Epidermal melanocyte (primary cell): Measurements from ENCODE around the gene PSMG3.

ENCODE experiments used
- DNase-seq: peaks from one replicate; pipeline ENCODE4 v3.0.0; 2011; ENCODE audit warnings: low spot score; ENCODE audit not compliant: insufficient read length

PSMG3 gene, protein sequence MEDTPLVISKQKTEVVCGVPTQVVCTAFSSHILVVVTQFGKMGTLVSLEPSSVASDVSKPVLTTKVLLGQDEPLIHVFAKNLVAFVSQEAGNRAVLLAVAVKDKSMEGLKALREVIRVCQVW

DNA sequence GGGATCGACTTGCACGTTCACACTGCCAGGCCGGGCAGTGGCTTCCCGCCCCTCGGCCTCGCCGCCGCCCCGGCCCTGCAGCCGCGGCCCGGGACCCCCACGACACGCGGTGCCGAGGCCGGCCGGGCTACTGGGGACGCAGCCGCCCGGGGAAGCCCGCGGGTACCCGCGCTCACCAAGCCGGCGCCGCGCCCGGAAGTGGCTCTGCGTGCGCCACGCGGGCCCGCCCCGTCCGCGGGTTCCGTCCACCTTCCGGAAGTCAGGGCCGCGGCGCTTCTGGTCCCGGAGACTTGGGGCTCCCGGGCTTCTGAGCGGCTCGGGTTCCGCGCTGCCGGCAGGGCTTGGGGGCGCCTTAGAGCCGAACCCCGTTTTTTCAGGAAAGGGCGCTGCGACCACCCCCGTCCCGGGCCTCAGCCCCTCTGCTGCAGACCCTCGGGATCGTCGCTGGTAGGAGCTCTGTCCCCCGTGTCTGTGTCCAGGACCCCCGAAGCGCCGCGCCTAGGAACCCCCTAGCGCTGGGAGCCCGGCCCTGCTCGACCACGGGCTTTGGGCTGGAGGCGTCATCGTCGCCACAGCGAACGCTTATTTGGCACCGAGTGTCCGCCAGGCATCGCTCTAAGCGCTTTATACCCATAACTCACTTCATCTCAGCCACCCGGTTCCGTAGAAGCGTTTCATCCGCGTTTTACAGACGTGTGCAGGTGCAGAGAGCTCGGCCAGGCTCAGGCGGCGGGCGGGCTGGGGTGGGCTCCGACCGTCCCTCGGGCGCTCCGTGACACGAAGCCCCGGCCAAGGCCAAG is at the start of gene PSMG3:
PSMG3 (minus strand) TSS at position 200 of the 800 bp plus-strand sequence. CDS start 693 bp downstream, outside the sequence.
- peak; percentile 93 for DNase-seq

- DNase-seq: no peak
These were observed 48.6 kb upstream of the PSMG3 start for GRCh38 chr7:1618475-1618874.

DNA sequence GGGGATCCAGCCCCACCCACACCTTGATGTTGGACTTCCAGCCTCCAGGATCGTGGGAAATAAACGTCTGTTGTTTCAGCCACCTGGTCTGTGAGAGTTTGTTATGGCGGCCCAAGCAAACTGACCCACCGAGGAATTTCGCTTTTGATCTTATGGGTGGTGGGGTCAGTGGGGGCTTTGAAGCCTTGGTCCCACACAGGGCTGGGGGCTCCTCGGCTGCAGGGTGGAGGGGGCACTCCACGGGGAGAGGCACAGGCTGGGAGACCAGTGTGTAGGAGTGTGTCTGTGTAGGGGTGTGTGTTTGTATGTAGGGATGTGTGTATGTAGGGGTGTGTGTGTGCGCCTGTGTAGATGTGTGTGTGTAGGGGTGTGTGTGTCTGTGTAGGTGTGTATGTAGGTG is 48.1 kb upstream of the PSMG3 start:
- DNase-seq: no peak

GRCh38 chr7:1616741-1617140 is 46.9 kb upstream of the PSMG3 start:
- no peak for DNase-seq

- DNase-seq: peak; percentile 91
These were observed 41.9 kb upstream of the PSMG3 start for GRCh38 chr7:1611708-1612241.

DNA sequence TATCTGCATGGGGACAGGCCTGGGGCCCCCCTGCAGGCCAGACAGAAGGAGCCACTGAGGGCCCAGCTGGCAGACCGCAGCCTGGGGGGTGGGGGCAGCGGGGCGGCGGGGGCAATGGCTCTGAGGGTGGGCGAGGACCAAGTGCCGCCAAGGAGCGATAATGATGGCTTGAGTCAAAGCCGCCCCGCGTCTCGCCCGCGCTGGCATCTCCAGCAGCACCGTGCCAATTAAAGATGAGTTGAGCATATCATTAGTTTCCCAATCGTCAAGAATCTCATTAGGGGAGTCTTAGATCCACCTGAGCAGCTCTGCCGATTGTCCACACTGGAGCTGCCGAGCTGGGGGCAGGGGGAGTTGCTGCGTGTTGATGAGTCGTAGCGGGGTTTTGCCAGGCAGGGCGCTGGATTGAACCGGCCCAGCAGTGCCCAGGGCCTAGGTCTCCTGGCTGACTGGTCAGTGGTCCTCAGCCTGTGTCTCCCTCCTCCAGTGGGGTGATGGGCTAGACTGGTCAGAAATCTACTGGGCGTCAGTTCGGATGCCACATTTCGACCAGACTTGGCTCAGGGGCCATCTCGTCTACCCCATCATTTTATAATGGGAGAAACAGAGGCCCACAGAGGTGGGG is 41.0 kb upstream of the PSMG3 start:
- DNase-seq: no peak

GRCh38 chr7:1610013-1610677 is 40.3 kb upstream of the PSMG3 start:
- DNase-seq: no peak

DNA sequence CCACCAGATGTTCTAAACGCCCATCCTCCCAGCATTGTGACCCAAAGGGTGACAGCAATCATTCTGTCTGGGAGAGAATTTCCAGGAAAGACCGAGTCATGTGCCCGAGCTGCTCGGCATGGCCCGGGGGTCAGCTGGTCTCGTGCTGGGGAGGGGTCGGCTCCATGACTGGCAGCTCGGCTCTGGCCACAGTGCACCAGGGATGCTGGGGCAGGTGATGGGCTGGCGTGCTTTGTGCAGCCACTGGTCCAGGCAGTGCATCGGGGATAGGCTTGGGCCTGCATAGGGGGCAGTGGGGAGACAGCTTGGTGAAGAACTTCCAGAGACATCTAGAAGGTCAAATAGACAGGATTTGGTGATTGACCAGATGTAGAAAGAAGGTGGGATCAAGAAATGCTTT is 39.2 kb upstream of the PSMG3 start:
- DNase-seq: no peak

GRCh38 chr7:1608318-1608717 is 38.5 kb upstream of the PSMG3 start:
- no peak for DNase-seq

DNA sequence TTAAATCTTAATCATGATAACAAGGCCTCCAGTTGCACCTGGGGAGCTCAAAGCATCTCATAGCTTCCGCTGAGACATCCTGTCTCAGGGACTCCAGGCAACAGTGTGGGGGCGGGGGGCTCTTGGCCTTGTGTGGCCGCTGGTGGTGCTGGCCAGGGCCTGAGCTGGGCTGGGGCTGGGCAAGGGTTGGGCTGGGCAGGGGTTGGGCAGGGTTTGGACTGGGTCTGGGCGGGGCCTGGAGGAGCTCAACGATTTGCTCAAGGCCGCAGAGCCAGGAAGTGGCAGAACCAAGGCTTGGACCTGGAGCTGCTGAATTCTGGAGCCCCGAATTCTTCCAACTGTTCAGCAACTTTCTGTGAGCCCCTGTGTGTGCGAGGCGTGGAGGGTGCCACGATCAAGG is 37.9 kb upstream of the PSMG3 start:
- DNase-seq: no peak

GRCh38 chr7:1607001-1607400 is 37.2 kb upstream of the PSMG3 start:
- no peak for DNase-seq

GRCh38 chr7:1604383-1604782 is 34.6 kb upstream of the PSMG3 start:
- no peak for DNase-seq

- DNase-seq: no peak
These were observed 33.8 kb upstream of the PSMG3 start for GRCh38 chr7:1603346-1604225.

DNA sequence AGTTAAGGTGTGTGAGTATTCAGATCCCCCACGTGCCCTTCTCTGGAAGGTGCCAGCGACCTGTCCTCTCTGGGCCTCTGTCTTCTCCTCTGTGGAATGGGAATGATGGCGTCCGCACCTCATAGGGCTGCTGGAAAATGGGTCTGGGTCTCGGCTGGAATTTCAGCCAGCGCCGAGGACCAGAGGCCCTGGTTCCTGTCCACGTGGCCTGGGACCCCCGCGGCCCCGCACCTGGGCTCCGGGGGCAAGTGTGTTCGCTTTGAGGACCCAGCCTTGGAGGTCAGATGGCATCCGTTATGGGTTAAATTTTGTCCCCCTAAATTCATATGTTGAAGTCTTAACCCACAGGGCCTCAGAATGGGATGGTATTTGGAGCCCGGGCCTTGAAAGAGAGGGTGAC is 32.6 kb upstream of the PSMG3 start:
- DNase-seq: no peak

DNA sequence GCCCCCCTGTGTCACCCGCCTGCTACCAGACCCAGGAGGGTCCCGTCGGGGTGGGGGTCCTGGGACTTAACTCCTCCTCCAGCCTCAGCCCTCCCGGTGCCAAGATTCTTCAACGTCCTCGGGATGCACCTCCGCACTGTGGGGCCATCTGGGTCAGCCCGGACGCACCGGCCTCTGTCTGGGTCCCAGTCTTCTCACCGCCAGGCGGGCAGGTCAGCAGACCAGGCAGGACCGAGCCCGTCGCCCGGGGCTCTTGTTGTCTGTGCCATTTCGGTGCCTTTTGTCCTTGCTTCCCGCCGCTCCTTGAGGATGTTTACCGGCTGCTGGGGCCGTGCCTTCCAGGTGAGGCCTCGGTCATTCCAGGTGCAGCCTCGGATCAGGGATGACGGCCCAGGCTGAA is 32.1 kb upstream of the PSMG3 start:
- no peak for DNase-seq

GRCh38 chr7:1599640-1600395 is 30.0 kb upstream of the PSMG3 start:
- DNase-seq: no peak

- DNase-seq: no peak
These were observed 29.3 kb upstream of the PSMG3 start for GRCh38 chr7:1598961-1599639.

DNA sequence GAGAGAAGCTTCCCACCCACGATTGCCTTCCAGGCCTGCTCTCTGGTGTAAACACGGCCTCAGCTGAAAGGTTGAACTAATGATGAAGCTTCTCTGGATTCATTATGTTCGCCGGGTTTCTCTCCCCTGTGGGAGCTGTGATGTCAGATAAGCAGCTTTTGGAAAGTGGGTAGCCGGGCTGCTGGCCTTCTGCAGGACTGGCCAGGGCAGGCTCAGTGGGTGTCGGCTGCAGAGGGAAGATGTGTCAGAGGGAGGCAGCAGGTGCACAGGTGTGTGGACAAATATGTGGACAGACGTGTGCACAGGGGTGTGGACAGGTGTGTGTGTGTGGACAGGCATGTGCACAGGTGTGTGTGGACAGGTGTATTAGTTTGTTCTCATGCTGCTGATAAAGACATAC is 28.5 kb upstream of the PSMG3 start:
- DNase-seq: no peak

DNA sequence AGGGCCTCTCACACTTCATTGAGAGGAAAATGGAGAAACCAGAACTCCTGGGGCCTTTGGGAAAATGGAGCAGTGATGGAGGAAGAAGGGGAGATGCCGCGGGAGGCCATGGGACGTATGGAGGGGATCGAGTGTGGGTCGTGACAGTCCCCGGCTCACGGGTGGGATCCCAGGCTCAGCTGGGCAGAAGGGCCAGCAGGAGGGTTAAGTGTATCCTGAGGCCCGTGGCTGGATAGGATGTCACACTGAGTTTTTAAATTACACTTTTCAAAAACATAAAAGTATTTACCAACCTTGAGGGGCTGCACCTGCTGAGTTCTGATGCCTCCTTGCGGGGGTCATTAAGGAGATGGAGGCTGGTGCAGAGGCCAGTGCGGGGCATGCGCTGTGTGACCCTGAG is 28.0 kb upstream of the PSMG3 start:
- DNase-seq: no peak
